GM06990 (cell line): ENCODE data around the gene ZNF277.
"Not testable (repeated sequence)": the region's sequence is repeated elsewhere in the genome, so short reads cannot be mapped to it uniquely, and the experiment has no call there.

ENCODE experiments used
- DNase-seq: peaks from one replicate; pipeline ENCODE4 v3.0.0-alpha.2; 2011; ENCODE audit not compliant: insufficient read length; ENCODE audit errors: extremely low read depth
- H3K27me3 ChIP-seq: replicated peaks from 2 replicates; pipeline ENCODE4 v1.6.0; 2011; ENCODE audit warnings: low read length; ENCODE audit not compliant: control insufficient read depth, insufficient read depth
- H3K36me3 ChIP-seq: 2 replicates; pipeline ENCODE4 v1.5.1; 2011; ENCODE audit warnings: low read length; ENCODE audit not compliant: control insufficient read depth, insufficient read depth
- H3K4me3 ChIP-seq: replicated peaks from 2 replicates; pipeline ENCODE4 v1.5.1; 2011; ENCODE audit warnings: low read depth, mild to moderate bottlenecking, control low read depth, low read length
- CTCF ChIP-seq: IDR thresholded peaks from 2 replicates; pipeline ENCODE4 v1.5.1; 2011; ENCODE audit warnings: low read length, control low read depth, mild to moderate bottlenecking, inconsistent platforms; ENCODE audit not compliant: insufficient read depth, poor library complexity, severe bottlenecking

The ZNF277 gene

GRCh38 chr7:112300072-112300471 lies 93.6 kb downstream of the ZNF277 start:
- DNase-seq: no peak
- Histone ChIP-seq H3K36me3 (no peaks in the 10 kb centered on the region), H3K27me3 (no peaks in the 10 kb centered on the region), H3K4me3 (no peak overlapping the region)
- TF ChIP-seq CTCF: no peak

GRCh38 chr7:112300831-112301407 lies 94.4 kb downstream of the ZNF277 start:
- no peak for DNase-seq
- TF ChIP-seq CTCF: no peak
- no peaks in the 10 kb centered on the region for H3K36me3 ChIP-seq
- H3K27me3 ChIP-seq: no peaks in the 10 kb centered on the region
- no peak overlapping the region for H3K4me3 ChIP-seq

GRCh38 chr7:112302566-112302965 lies 96.1 kb downstream of the ZNF277 start:
- Histone ChIP-seq H3K27me3 (no peaks in the 10 kb centered on the region), H3K4me3 (no peak overlapping the region), H3K36me3 (no peaks in the 10 kb centered on the region)
- TF ChIP-seq CTCF: no peak
- DNase-seq: no peak

- H3K36me3 ChIP-seq: no peaks in the 10 kb centered on the region
- H3K4me3 ChIP-seq: no peak overlapping the region
- H3K27me3 ChIP-seq: no peaks in the 10 kb centered on the region
- no peak for TF ChIP-seq CTCF
- no peak for DNase-seq
Measured at GRCh38 chr7:112306903-112307302, 100.4 kb downstream of the ZNF277 start.

- Histone ChIP-seq H3K4me3 (no peak overlapping the region), H3K36me3 (no peaks in the 10 kb centered on the region), H3K27me3 (no peaks in the 10 kb centered on the region)
- no peak for DNase-seq
- no peak for TF ChIP-seq CTCF
Measured at GRCh38 chr7:112307506-112307905, 101.0 kb downstream of the ZNF277 start.

- DNase-seq: no peak
- H3K27me3 ChIP-seq: no peaks in the 10 kb centered on the region
- no peak overlapping the region for H3K4me3 ChIP-seq
- no peaks in the 10 kb centered on the region; the same call in 1 of the 2 replicates for H3K36me3 ChIP-seq
- TF ChIP-seq CTCF: no peak
Measured at GRCh38 chr7:112308974-112309373, 102.5 kb downstream of the ZNF277 start.

GRCh38 chr7:112316803-112317202 lies 110.3 kb downstream of the ZNF277 start:
- H3K4me3 ChIP-seq, DNase-seq, H3K36me3 ChIP-seq, H3K27me3 ChIP-seq: not testable (repeated sequence)
